Fibroblast of lung (primary cell): ENCODE results near the gene LRCH4.

Experiments
- EZH2 ChIP-seq: IDR thresholded peaks from 2 replicates; pipeline ENCODE4 v1.5.1; 2012; ENCODE audit warnings: low read length, control low read depth, mild to moderate bottlenecking; ENCODE audit errors: missing control alignments
- TF ChIP-seq, protein P1 (sequence below), 2 donors: IDR thresholded peaks in 1 of 2; conservative IDR thresholded peaks in 1 of 2; 1 replicate in 1 of 2; 2 replicates in 1 of 2; pipeline ENCODE4 v1.5.1; 2011 to 2012; ENCODE audit warnings: low read length in 2 of 2, control low read depth in 1 of 2, inconsistent platforms in 1 of 2, low read depth in 1 of 2, mild to moderate bottlenecking in 1 of 2

DNA sequence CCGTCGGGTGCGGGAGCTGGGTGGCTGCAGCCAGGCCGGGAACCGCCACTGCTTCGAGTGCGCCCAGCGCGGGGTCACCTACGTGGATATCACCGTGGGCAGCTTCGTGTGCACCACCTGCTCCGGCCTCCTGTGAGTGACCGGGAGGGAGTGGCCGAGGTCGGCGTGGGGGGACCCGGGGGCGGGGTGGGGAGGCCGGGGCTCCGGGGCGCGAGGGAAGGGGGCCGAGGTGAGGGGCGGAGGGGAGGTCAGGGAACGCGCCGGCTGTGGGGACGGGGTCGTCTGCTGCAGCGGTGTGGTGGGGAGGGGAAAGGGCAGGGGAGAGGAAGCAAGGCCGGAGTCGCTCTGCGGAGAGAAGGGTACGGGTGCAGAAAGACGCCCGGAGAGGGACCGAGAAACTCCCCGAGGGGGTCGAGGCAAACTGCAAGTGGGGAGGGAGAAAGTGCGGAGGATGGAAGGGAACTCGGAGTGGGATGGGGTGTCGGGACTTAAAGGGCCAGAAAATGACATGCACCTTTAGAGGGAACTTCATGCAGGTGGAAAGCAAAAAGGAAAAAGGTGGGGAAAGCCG, 46.4 kb downstream of the LRCH4 start:
- TF ChIP-seq, protein P1, sequence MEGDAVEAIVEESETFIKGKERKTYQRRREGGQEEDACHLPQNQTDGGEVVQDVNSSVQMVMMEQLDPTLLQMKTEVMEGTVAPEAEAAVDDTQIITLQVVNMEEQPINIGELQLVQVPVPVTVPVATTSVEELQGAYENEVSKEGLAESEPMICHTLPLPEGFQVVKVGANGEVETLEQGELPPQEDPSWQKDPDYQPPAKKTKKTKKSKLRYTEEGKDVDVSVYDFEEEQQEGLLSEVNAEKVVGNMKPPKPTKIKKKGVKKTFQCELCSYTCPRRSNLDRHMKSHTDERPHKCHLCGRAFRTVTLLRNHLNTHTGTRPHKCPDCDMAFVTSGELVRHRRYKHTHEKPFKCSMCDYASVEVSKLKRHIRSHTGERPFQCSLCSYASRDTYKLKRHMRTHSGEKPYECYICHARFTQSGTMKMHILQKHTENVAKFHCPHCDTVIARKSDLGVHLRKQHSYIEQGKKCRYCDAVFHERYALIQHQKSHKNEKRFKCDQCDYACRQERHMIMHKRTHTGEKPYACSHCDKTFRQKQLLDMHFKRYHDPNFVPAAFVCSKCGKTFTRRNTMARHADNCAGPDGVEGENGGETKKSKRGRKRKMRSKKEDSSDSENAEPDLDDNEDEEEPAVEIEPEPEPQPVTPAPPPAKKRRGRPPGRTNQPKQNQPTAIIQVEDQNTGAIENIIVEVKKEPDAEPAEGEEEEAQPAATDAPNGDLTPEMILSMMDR (conservative IDR thresholded peaks at IDR 0.05 in 1 of 2, IDR thresholded peaks at IDR 0.05 in 1 of 2; ENCODE audit: low read depth in 1 of 2, low read length in 2 of 2) = no peak
- TF ChIP-seq EZH2 = no peak
